CD4-positive, alpha-beta T cell treated with Interleukin-15 for 4 hours (primary cell): Measurements from ENCODE around the gene MACROD2.
"Not testable (repeated sequence)": the region's sequence is repeated elsewhere in the genome, so short reads cannot be mapped to it uniquely, and the experiment has no call there.

ENCODE experiments used
- DNase-seq: peaks from one replicate; pipeline ENCODE4 v3.0.0-alpha.2; 2020; ENCODE audit warnings: low spot score

MACROD2 gene

DNA sequence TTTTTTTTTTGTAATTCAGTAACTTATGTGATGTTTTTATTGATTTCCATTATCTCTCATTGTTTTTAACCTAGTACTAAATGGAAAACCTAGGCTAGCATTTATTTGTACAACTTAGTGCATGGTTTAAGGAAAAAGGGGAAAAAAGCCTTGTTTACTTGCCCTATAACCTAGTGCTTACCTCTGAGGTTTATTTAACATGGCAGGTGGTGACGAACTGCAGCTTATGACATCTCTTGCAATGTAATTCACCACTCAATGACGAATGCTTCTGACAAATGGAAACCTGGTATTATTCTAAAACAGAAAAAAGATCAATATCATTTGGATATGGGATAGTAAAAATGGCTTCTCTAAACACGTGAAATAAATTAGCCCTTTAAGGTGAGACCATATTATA is 960.7 kb downstream of the MACROD2 start:
- no peak for DNase-seq

GRCh38 chr20:14956538-14956937 is 961.2 kb downstream of the MACROD2 start:
- DNase-seq: no peak

DNA sequence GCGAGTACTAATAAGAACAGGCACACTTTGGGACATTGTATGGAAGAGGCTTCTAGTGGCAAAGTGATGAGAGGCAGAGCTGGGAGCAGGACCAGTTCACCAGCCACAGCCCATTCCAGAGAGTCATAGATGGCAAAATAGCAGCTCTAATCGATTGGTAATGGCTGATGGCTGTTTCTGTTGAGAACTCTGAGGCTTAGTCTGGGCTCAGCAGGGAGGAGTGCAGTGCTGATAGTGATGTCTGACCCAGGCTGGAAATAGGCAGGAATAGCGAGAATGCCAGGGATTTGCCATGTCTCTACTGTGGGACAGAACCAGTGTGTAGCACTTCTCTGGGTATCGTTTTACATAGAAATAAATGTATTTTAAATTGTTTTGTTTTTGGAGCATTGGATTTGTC is 962.1 kb downstream of the MACROD2 start:
- DNase-seq: no peak

- DNase-seq: no peak
Measured at GRCh38 chr20:14958626-14959025, 963.3 kb downstream of the MACROD2 start.

GRCh38 chr20:14959506-14960475 is 964.5 kb downstream of the MACROD2 start:
- DNase-seq: no peak

- DNase-seq: no peak
Measured at GRCh38 chr20:14960831-14961230, 965.5 kb downstream of the MACROD2 start.

DNA sequence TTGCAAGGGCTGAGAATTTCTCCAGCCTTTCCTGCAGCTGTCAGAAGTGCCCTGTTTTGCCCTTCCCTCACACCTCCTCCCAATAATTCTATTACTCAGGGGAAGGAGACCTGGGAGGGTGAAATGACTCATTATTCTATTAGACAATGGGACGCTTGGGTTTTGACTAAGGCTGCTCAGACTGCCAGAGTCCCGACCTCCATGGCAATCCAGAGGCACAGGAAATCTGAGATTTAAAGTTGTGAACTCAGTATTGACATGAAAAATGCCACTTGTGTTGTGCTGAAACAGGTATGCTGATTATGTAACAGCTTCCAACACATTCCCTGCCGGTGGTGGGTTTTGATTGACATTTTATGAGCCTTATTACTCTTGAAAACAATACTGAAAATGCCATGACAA is 967.9 kb downstream of the MACROD2 start:
- no peak for DNase-seq

- DNase-seq: no peak
Measured at GRCh38 chr20:14966203-14966602, 970.9 kb downstream of the MACROD2 start.

GRCh38 chr20:14966808-14967207 is 971.5 kb downstream of the MACROD2 start:
- DNase-seq: no peak

- no peak for DNase-seq
Measured at GRCh38 chr20:14972256-14972655, 976.9 kb downstream of the MACROD2 start.

DNA sequence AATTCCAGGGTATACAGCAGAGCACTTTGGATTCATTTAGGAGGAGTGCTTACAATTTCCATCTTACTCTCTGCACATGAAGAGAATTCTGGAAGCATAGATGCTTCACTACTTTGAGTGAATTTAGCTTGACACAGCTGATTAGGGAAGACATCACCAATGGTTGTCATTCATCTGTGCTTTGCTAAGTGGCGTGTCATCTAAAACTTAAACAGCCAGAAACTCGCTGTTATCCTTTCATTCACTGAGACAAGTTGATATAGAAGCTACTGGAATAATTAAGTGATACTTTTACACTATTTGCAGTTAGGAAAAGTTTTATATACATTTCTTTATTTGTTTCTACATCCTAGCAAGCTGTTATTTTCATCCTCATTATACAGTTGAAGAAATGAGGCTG is 977.4 kb downstream of the MACROD2 start:
- DNase-seq: no peak

GRCh38 chr20:14979453-14979986 is 984.2 kb downstream of the MACROD2 start:
- no peak for DNase-seq

DNA sequence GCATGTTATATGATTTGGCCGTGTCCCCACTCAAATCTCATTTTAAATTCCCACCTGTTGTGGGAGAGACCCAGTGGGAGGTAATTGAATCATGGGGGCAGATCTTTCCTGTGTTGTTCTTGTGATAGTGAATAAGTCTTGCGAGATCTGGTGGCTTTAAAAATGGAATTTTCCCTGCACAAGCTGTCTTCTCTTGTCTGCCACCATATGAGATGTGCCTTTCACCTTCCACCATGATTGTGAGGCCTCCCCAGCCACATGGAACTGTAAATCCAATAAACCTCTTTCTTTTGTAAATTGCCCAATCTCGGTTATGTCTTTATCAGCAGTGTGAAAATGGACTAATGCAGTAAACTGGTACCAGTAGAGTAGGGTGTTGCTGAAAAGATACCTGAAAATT is 986.2 kb downstream of the MACROD2 start:
- not testable (repeated sequence) for DNase-seq

DNA sequence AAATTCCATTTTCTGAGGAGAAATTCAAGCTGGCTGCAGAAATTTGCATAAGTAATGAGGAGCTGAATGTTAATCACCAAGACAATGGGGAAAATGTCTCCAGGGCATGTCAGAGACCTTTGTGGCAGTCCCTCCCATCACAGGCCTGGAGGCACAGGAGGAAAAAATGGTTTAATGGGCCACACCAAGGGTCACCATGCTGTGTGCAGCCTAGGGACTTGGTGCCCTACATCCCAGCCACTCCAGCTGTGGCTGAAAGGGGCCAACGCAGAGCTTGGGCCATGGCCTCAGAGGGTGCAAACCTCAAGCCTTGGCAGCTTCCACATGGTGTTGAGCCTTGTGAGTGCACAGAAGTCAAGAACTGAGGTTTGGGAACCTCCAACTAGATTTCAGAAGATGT is 987.0 kb downstream of the MACROD2 start:
- DNase-seq: not testable (repeated sequence)

- no peak for DNase-seq
Measured at GRCh38 chr20:14984305-14984704, 989.0 kb downstream of the MACROD2 start.

GRCh38 chr20:14984768-14985622 is 989.7 kb downstream of the MACROD2 start:
- no peak for DNase-seq

- DNase-seq: no peak
Measured at GRCh38 chr20:14986026-14986655, 990.8 kb downstream of the MACROD2 start.

DNA sequence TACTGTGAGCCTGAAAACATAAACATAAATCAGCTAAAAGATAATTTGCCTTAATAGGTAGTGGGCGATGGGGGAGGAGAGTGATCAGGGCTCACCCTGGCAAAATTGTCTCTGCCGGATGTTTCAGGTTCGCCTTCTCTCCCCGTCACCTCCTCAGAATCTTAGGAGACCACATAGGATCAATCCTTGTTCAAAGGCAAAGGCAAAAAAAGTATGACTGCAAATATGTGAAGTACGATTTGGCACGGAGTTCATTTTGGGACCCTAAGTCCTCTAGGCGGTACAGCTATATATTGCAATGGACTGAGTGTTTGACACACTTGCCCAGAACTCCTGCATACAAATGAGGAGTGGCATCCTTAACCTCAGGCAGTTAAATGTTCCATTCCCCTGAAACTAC is 991.3 kb downstream of the MACROD2 start:
- DNase-seq: no peak

DNA sequence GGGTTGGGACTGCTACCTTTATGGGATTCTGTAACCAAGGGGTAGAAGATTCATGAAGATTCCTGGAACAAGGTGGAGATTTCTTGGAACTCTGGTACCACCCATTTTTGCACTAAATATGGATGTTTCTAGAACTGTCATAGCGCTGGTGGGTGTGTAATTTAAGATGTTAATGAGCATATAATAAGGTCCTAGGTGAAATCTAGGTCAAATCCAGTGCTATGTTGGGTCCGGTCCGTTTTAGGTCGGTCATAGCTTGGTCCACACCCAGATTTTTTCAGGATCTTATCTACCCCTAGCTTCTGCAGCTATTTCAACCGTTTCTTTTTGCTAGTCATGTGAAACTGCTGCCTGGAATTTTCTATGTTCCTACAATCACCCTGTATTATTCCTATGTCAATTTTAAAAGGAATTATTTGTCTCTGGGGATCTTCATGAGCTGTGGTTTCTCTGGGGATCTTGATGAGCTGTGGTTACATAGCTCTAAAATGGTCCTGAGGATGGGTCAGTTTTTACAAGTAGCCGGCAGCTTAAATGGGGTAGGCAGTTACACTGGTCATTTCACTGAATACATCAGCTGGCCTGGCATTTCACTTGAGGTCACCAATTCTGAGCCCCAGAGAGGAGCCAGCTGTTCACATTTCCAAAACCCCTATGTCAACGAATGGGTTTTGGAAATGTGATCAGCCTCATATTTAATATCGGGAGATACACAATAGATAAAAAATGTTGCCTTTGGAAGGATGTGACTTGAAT is 994.4 kb downstream of the MACROD2 start:
- DNase-seq: no peak

GRCh38 chr20:14991023-14991422 is 995.7 kb downstream of the MACROD2 start:
- no peak for DNase-seq

DNA sequence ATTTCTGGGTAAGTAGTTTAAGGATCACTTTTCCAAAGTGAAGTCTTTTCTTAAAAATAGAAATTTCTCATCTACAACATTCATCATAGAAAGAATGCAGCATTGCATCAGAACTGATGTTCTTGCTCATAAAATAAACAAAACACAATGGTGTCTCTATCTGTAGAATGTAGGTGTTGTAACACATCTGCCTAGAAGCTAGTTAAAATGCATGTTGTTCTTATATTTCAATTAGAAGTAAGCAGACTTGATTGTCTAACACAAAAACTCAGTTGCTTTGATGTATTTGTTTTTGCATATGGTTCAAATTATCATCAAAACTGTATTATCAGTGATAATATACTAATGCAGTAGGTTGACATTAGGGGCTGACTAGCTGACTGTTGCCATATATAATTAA is 996.8 kb downstream of the MACROD2 start:
- no peak for DNase-seq
